Neural crest cell (in vitro differentiated cells): ENCODE results near the gene STK17A. TPM values are rescaled to one million over a fixed set of nuclear protein-coding genes. Genes with fewer than 3 reads are reported as not detected.

Experiments used
- DNase-seq: peaks from one replicate; pipeline ENCODE4 v3.0.0; 2021; ENCODE audit warnings: low read depth, mixed read lengths, low spot score
- H3K27ac Mint-ChIP-seq: one replicate; pipeline ENCODE4 v1.8.0; 2021; ENCODE audit warnings: mild to moderate bottlenecking, mixed read lengths; ENCODE audit not compliant: unreplicated experiment
- H3K27me3 Mint-ChIP-seq: 2 replicates; pipeline ENCODE4 v1.8.0; 2021; ENCODE audit warnings: low read depth, mild to moderate bottlenecking, mixed read lengths
- H3K36me3 Mint-ChIP-seq: 2 replicates; pipeline ENCODE4 v1.8.0; 2021; ENCODE audit warnings: low read depth, mild to moderate bottlenecking, mixed read lengths
- H3K4me1 Mint-ChIP-seq: 2 replicates; pipeline ENCODE4 v1.8.0; 2021; ENCODE audit warnings: mixed read lengths
- H3K4me3 Mint-ChIP-seq: one replicate; pipeline ENCODE4 v1.8.0; 2021; ENCODE audit warnings: mild to moderate bottlenecking, mixed read lengths
- H3K9me3 Mint-ChIP-seq: 2 replicates; pipeline ENCODE4 v1.8.0; 2021; ENCODE audit warnings: mixed read lengths
- CTCF ChIP-seq: fragments of 200-600 bp; sonication (generic); conservative IDR thresholded peaks from 2 replicates; pipeline ENCODE4 v1.5.0; 2021; ENCODE audit warnings: antibody characterized with exemption, mild to moderate bottlenecking
- total RNA-seq: library from RNA; stranded (reverse); gene quantifications from 2 replicates; pipeline ENCODE4 v1.2.1, GENCODE V29; 2021

Gene STK17A
- total RNA-seq, 1 donor from 2014 or later, result 7.1 TPM

- Mint-ChIP-seq H3K4me3 (no peak overlapping the region), H3K36me3 (peaks cover 34% of the 10 kb centered on the region), H3K27me3 (no peaks in the 10 kb centered on the region), H3K4me1 (no peaks in the 10 kb centered on the region), H3K9me3 (no peaks in the 10 kb centered on the region), H3K27ac (no peak overlapping the region)
- no peak for TF ChIP-seq CTCF
- no peak for DNase-seq
These were observed 46.9 kb downstream of the STK17A start for GRCh38 chr7:43629857-43630256.

- Mint-ChIP-seq H3K9me3 (no peaks in the 10 kb centered on the region), H3K27ac (no peak overlapping the region), H3K36me3 (peaks cover 37% of the 10 kb centered on the region), H3K4me3 (no peak overlapping the region), H3K4me1 (no peaks in the 10 kb centered on the region), H3K27me3 (no peaks in the 10 kb centered on the region)
- TF ChIP-seq CTCF, result no peak
- no peak for DNase-seq
These were observed 47.6 kb downstream of the STK17A start for GRCh38 chr7:43630482-43630881.

- DNase-seq, result no peak
- Mint-ChIP-seq H3K4me1 (no peaks in the 10 kb centered on the region), H3K27ac (no peak overlapping the region), H3K9me3 (no peaks in the 10 kb centered on the region), H3K4me3 (no peak overlapping the region), H3K36me3 (peaks cover 42% of the 10 kb centered on the region), H3K27me3 (no peaks in the 10 kb centered on the region)
- TF ChIP-seq CTCF, result no peak
These were observed 48.7 kb downstream of the STK17A start for GRCh38 chr7:43631559-43631958.

- TF ChIP-seq CTCF, result no peak
- Mint-ChIP-seq H3K4me3 (no peak overlapping the region), H3K27ac (no peak overlapping the region), H3K4me1 (peaks cover 3% of the 10 kb centered on the region), H3K9me3 (no peaks in the 10 kb centered on the region), H3K27me3 (no peaks in the 10 kb centered on the region), H3K36me3 (peaks cover 50% of the 10 kb centered on the region)
- no peak for DNase-seq
These were observed 49.8 kb downstream of the STK17A start for GRCh38 chr7:43632746-43633145.

- Mint-ChIP-seq H3K9me3 (no peaks in the 10 kb centered on the region), H3K4me3 (no peak overlapping the region), H3K27ac (no peak overlapping the region), H3K27me3 (no peaks in the 10 kb centered on the region), H3K4me1 (peaks cover 14% of the 10 kb centered on the region), H3K36me3 (peaks cover 49% of the 10 kb centered on the region)
- no peak for TF ChIP-seq CTCF
- no peak for DNase-seq
These were observed 51.5 kb downstream of the STK17A start for GRCh38 chr7:43634384-43634783.

- Mint-ChIP-seq H3K27ac (no peak overlapping the region), H3K36me3 (peaks cover 49% of the 10 kb centered on the region), H3K27me3 (no peaks in the 10 kb centered on the region), H3K4me3 (no peak overlapping the region), H3K4me1 (peaks cover 31% of the 10 kb centered on the region), H3K9me3 (no peaks in the 10 kb centered on the region)
- TF ChIP-seq CTCF, result no peak
- DNase-seq, result no peak
These were observed 53.2 kb downstream of the STK17A start for GRCh38 chr7:43636093-43636492.
